HL-60/S4 treated with retinoic acid at 250 ng/mL for 4 days and 3 days (cell line): ENCODE data around the gene ATP8A2.

Source experiments
- in situ Hi-C: fragments of 300-500 bp; cut with MboI; formaldehyde crosslinking; loops from 2 replicates; pipeline ENCODE4 v1.7.0; 2022; ENCODE audit warnings: low sequenced_read_pairs

ATP8A2 gene

DNA sequence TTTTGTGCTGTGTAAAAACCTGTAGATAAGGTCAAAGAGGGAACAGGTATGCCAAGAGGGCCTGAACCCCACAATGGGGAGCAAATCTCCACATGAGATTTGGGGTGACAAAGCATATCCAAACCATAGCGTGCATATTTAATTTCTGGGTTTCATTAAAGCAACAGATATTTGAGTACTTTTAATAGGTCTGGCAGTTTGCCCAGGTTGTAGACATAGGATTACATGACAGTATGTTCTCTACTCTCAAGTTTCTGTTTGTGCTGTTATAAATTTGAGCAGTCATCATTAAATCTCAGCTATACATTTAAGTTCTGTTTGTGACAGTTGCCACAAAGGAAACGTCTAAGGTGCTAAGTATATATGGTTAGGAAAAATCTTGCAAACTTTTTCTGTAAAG lies 236.4 kb downstream of the ATP8A2 start:
- in situ Hi-C loops: no loop called here

- in situ Hi-C loops: no loop called here
Observed at GRCh38 chr13:25616674-25617073, 244.9 kb downstream of the ATP8A2 start.

GRCh38 chr13:25619897-25620296 lies 248.1 kb downstream of the ATP8A2 start:
- in situ Hi-C loops: no loop called here

DNA sequence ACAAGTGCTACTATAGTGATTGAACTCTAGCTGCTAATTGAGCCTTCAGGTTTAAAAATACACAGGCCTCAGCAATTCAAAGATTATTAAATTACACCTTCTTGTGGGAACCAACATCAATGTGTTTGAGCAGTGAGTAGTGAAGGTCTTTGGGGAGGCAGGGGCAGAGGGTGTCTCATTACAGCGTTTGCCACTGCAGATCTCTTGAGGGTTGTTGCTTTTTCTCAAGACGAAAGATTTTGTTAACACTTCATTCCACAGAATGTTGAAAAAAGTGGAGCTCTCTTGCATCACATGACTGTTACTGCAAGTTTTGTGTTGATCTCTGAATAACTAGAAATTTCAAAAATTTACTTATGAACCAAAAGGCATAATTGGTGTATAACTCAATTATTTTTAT lies 253.6 kb downstream of the ATP8A2 start:
- in situ Hi-C loops: no loop called here

- in situ Hi-C loops: no loop called here
Observed at GRCh38 chr13:25630329-25630900, 258.6 kb downstream of the ATP8A2 start.

DNA sequence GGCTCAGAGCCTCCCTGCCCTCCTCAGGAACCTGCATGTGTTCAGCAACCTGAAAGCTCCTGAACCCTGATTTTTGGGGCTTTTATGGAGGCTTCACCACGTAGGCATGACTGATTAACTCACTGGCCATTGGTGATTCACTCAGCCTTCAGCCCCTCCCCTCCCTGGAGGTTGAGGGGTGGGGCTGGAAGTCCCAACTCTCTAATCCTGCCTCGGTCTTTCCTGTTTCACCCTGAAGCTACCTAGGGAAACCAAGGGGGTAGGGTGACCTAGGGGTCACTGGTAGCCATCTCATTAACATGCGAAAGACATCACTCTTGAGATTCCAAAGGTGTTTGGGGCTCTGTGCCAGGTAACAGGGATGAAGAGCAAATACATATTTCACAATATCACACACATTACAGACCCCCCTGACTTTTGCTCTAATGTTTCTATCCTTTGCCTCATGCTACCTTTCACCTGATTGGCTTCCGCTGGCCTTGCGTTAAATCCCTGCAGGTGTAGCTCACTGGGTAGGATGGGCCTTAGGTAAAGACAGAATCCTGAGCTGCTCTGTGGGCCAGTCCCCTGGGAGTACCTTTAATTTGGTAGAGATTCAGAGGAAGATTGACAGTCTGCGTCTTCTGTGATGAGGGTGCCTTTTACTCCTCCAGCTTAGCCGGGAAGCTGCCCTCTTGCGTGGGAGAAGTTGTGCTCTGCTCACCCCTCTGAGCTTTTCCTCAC lies 260.6 kb downstream of the ATP8A2 start:
- in situ Hi-C loops: no loop called here

DNA sequence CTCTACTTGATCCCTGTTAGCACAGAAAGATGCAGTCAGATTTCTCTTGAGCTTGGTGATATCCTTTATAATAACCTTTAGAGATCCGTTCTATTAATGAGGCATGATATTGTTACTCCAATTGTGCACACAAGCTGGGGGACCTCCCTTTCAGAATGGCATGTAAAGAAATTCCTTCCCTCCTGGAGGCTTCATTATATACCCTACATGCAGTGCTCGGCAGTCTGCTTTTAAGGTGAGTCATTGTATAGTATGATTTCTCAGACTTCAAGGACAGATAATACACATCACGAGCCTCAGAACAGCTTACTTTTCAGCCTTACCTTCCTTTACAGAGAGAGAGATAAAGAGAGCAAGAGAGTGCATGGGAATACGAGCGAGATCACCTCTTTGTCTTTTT lies 261.3 kb downstream of the ATP8A2 start:
- in situ Hi-C loops: no loop called here

DNA sequence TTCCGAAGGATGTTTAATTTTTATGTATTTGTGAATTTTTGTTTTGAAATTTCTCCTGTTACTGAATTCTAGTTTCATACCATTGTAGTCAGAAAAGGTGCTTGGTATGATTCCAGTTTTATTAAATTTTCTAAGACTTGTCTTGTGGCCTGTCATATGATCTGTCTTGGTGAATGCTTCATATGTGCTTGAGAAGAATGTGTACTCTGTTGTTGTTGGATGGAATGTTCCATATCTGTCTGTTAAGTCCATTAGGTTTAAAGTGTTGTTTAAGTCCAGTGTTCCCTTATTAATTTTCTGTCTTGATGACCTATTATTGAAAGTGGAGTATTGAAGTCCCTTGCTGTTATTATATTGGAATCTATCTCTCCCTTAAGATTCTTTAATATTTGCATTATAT lies 273.9 kb downstream of the ATP8A2 start:
- in situ Hi-C loops: no loop called here

DNA sequence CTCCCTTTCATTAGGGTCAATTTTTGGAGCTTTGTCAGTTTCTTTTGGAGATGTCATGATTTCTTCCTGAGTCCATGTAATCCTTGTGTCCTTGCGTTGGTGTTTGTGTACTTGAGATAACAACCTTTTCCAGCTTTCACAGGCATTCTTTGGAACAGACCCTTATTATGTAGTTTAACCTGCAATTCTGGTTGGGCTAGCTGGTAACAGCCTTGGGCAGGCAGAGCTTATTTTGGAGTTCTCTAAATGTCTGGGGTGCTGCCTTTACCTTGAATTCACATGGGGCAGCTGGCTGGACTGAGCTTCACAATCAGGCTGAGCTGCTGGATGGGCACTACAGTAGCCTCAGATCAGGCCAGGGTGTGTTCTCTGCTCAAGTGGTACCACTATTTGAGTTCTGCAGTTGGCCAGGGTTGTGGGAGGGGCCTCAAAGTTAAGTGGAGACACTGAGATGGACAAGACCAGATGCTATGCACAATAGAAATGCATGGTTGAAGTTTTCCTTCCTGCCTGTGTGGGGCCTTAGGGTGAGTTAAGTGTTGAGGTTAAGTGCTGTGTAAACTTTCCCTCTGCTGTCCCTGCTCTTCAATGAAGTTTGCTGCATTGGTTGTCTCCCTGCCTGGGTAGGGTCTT lies 277.3 kb downstream of the ATP8A2 start:
- in situ Hi-C loops: no loop called here

DNA sequence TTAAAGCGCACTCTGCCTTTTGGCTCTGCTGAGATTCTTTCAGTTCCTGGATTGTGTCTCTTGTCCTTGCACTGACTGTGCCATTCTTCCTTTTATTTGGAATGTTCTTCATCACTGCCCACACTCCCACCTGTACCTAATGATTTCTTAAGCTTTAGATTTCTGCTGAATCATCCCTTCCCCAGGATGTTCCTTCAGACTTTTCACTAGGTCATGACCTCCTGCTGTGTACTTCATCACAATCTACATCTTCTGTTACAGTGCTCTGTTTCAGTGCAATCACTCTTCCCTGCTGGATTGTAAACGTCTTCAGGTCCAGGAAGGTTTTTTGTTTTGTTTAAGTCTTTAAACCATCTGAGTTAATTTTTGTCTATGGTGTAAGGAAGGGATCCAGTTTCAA lies 281.0 kb downstream of the ATP8A2 start:
- in situ Hi-C loops: no loop called here

DNA sequence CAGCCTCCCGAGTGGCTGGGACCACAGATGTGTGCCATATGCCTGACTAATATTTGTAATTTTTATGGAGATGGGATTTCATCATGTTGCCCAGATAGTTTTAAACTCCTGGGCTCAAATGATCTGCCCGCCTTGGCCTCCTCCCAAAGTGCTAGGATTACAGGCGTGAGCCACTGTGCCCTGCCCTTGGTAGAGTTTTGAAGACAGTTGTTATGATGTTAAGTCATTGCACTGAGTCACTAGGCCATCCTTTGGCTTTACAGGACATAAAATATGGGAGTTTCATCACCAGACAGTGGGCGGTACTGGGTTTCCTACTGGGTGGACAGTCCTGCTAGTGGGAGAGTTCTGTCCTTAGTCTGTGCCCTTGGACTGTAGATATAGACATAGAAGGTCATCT lies 282.5 kb downstream of the ATP8A2 start:
- in situ Hi-C loops: no loop called here

- in situ Hi-C loops: no loop called here
Observed at GRCh38 chr13:25657157-25657556, 285.4 kb downstream of the ATP8A2 start.

- in situ Hi-C loops: no loop called here
Observed at GRCh38 chr13:25659091-25659795, 287.5 kb downstream of the ATP8A2 start.

DNA sequence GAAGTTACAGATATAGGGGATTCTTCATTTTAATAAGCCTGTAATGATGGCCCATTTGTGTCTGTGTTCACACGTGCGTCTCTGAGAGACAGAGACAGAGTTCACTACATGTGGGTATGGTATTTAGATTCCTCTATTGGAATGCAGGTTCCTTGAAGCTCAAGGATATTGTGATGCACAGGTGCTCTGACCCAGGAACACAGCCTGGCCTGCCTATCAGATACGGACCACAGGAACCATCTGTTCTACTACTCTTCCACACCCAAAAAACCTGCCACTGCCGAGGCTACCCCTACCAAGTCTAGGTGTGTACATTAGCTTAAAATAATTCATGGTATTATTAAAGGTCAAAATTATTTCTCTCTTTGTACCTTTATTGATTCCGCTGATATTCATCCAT lies 289.2 kb downstream of the ATP8A2 start:
- in situ Hi-C loops: no loop called here

DNA sequence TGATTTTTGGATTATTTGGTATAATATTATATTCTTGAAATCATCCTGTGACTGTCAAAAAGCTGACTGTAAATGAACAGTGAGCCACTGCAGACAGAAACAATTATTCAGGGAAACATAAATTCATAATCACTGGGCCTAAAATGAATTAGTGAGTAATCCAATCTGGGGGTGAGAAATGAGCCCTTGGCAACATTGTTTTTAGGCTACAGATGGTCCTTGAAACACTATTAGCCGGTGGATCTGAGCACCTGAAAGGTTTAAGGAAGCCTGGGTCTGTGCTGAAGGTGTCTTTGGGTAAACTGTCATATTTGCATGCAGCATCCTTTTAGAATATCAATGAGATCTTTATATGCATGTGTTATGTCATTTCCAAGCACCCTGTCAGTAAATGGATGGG lies 290.7 kb downstream of the ATP8A2 start:
- in situ Hi-C loops: no loop called here

GRCh38 chr13:25668345-25668744 lies 296.6 kb downstream of the ATP8A2 start:
- in situ Hi-C loops: no loop called here

DNA sequence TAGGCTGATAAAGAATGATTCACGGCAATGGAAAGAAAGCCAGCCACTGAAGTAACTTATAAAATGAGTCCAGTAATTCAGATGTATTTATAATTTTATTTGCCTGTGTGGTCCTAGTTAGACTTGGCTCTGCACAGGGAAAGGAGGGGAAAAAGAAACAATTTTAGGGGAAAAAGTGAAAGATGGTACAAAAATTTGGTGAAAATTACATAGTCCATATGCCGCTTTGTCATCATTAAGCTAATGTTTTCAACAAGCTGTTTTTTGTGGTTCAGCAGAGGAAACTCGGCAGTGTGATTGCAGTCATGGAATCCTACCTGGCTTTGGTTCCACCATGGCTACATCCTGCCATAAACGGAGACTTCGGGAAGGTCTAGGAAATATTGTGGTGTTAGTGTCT lies 301.9 kb downstream of the ATP8A2 start:
- in situ Hi-C loops: no loop called here

GRCh38 chr13:25674371-25674770 lies 302.6 kb downstream of the ATP8A2 start:
- in situ Hi-C loops: no loop called here

- in situ Hi-C loops: no loop called here
Observed at GRCh38 chr13:25675060-25675459, 303.3 kb downstream of the ATP8A2 start.

DNA sequence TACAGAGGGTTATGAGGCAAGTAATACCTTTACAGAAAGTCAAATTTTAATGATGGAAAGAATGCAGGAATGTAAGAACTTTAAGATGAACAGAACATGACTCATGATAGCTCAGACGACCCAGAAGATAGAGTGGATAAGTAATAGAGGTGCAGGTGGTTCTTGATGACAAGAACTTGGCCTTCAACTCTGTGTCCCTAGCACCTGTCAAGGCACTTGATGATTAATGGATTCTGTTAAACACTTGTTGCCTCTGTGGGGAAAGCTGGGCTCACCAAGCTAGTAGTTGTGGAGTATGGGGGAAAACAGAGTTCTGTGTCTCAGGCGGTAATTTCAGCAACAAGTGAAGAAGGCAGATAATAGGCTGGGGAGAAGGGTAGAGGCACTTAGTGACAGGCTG lies 306.2 kb downstream of the ATP8A2 start:
- in situ Hi-C loops: no loop called here

GRCh38 chr13:25678398-25678797 lies 306.6 kb downstream of the ATP8A2 start:
- in situ Hi-C loops: no loop called here

DNA sequence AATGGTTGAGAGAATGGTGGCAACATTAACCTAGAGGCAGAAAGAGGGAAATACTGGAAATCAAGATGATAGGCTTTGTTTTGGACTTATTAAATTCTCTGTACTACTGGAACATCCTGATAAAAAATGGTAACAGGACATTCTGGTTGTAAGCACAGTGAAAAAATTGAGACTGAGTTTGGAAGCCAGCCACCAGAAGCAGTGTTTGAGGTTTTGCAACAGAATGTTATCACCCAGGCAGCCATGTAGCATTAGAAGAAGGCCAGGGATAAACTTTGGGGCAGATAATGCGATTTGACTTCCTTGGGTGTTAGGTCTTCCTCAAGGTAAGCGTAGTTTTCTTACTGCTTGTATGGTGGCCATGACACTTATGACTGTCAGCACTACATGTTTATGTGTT lies 307.4 kb downstream of the ATP8A2 start:
- in situ Hi-C loops: no loop called here
